HFF-Myc (cell line): Measurements from ENCODE around the gene SLC7A7.
"Not testable (repeated sequence)": the region's sequence is repeated elsewhere in the genome, so short reads cannot be mapped to it uniquely, and the experiment has no call there.

Experiments
- DNase-seq: peaks from one replicate; pipeline ENCODE4 v3.0.0-alpha.2; 2011; ENCODE audit warnings: low read depth; ENCODE audit errors: extremely low read depth
- H3K4me3 ChIP-seq: replicated peaks from 2 replicates; pipeline ENCODE4 v1.5.1; 2011; ENCODE audit warnings: low read depth, mild to moderate bottlenecking, control low read depth, low read length
- CTCF ChIP-seq: IDR thresholded peaks from 2 replicates; pipeline ENCODE4 v1.5.1; 2012; ENCODE audit warnings: mild to moderate bottlenecking, low read depth, low read length, control low read depth; ENCODE audit errors: missing control alignments

The SLC7A7 gene

GRCh38 chr14:22852940-22853767 lies 37.9 kb upstream of the SLC7A7 start:
- peak overlapping the region; percentile 27 for H3K4me3 ChIP-seq
- TF ChIP-seq CTCF: peak; percentile 81

GRCh38 chr14:22852599-22852939 lies 37.3 kb upstream of the SLC7A7 start:
- H3K4me3 ChIP-seq: no peak overlapping the region
- no peak for DNase-seq
- TF ChIP-seq CTCF: no peak

More at GRCh38 chr14:22852940-22853767, 37.9 kb upstream of the SLC7A7 start:
- DNase-seq: no peak

- DNase-seq, H3K4me3 ChIP-seq: not testable (repeated sequence)
Observed at GRCh38 chr14:22852178-22852577, 36.9 kb upstream of the SLC7A7 start.

GRCh38 chr14:22850944-22851764 lies 35.9 kb upstream of the SLC7A7 start:
- DNase-seq: no peak
- TF ChIP-seq CTCF: no peak
- no peak overlapping the region for H3K4me3 ChIP-seq

- H3K4me3 ChIP-seq: no peak overlapping the region
- DNase-seq: no peak
- no peak for TF ChIP-seq CTCF
Observed at GRCh38 chr14:22849212-22849819, 34.1 kb upstream of the SLC7A7 start.

GRCh38 chr14:22848351-22849164 lies 33.3 kb upstream of the SLC7A7 start:
- H3K4me3 ChIP-seq: no peak overlapping the region
- TF ChIP-seq CTCF: no peak
- peak; percentile 88 for DNase-seq
